H9 (cell line): ENCODE results near the gene KCNE1. TPM values are rescaled to one million over a fixed set of nuclear protein-coding genes. Genes with fewer than 3 reads are reported as not detected.

ENCODE experiments used
- DNase-seq: peaks from one replicate; pipeline ENCODE4 v3.0.0-alpha.2; 2017
- H2AFZ ChIP-seq: one replicate; pipeline ENCODE4 v1.6.1; 2013; ENCODE audit warnings: mild to moderate bottlenecking, low read length, control low read depth, moderate library complexity
- H2AK5ac ChIP-seq: 2 replicates; pipeline ENCODE4 v1.6.1; 2013; ENCODE audit warnings: low read length, control low read depth, mixed read lengths; ENCODE audit not compliant: insufficient read length
- H2BK120ac ChIP-seq: one replicate; pipeline ENCODE4 v1.6.1; 2013; ENCODE audit warnings: low read depth, mild to moderate bottlenecking, low read length, control low read depth, inconsistent platforms; ENCODE audit not compliant: poor library complexity, severe bottlenecking
- H2BK12ac ChIP-seq: 2 replicates; pipeline ENCODE4 v1.6.1; 2013; ENCODE audit warnings: low read length, control low read depth, mixed read lengths, low read depth; ENCODE audit not compliant: insufficient read length
- H2BK15ac ChIP-seq: 2 replicates; pipeline ENCODE4 v1.6.1; 2013; ENCODE audit warnings: low read depth, low read length, control low read depth
- H2BK20ac ChIP-seq: one replicate; pipeline ENCODE4 v1.6.1; 2013; ENCODE audit warnings: low read depth, mild to moderate bottlenecking, low read length, control low read depth, inconsistent platforms; ENCODE audit not compliant: poor library complexity, severe bottlenecking
- H2BK5ac ChIP-seq: 2 replicates; pipeline ENCODE4 v1.6.1; 2013; ENCODE audit warnings: low read length, control low read depth, mixed read lengths; ENCODE audit not compliant: insufficient read length
- H3K14ac ChIP-seq: 2 replicates; pipeline ENCODE4 v1.6.1; 2013; ENCODE audit warnings: low read length, control low read depth; ENCODE audit not compliant: insufficient read depth
- H3K18ac ChIP-seq: 2 replicates; pipeline ENCODE4 v1.6.1; 2013; ENCODE audit warnings: low read depth, mild to moderate bottlenecking, mixed read lengths, low read length, control low read depth; ENCODE audit not compliant: insufficient read length
- H3K23ac ChIP-seq: 2 replicates; pipeline ENCODE4 v1.6.1; 2013; ENCODE audit warnings: low read length, control low read depth, mixed read lengths, low read depth; ENCODE audit not compliant: insufficient read length
- H3K23me2 ChIP-seq: 2 replicates; pipeline ENCODE4 v1.6.1; 2013; ENCODE audit warnings: low read depth, mild to moderate bottlenecking, mixed read lengths, low read length, control low read depth; ENCODE audit not compliant: insufficient read length, poor library complexity, severe bottlenecking
- H3K27ac ChIP-seq: 2 replicates; pipeline ENCODE4 v1.5.1; 2013; ENCODE audit warnings: low read length, control low read depth, mixed read lengths, low read depth; ENCODE audit not compliant: insufficient read length
- H3K27me3 ChIP-seq: 2 replicates; pipeline ENCODE4 v1.6.1; 2013; ENCODE audit warnings: low read length, control low read depth, inconsistent platforms; ENCODE audit not compliant: insufficient read depth
- H3K4ac ChIP-seq: 2 replicates; pipeline ENCODE4 v1.6.1; 2013; ENCODE audit warnings: low read depth, mild to moderate bottlenecking, control low read depth, inconsistent platforms, low read length, moderate library complexity
- H3K4me1 ChIP-seq: 2 replicates; pipeline ENCODE4 v1.6.1; 2013; ENCODE audit warnings: low read length, control low read depth, inconsistent platforms; ENCODE audit not compliant: insufficient read depth
- H3K4me2 ChIP-seq: 2 replicates; pipeline ENCODE4 v1.6.1; 2013; ENCODE audit warnings: low read length, control low read depth, mixed read lengths; ENCODE audit not compliant: insufficient read length, insufficient read depth
- H3K56ac ChIP-seq: 2 replicates; pipeline ENCODE4 v1.6.1; 2013; ENCODE audit warnings: low read depth, mild to moderate bottlenecking, mixed read lengths, low read length, control low read depth; ENCODE audit not compliant: insufficient read length
- H3K79me1 ChIP-seq: 2 replicates; pipeline ENCODE4 v1.6.1; 2013; ENCODE audit warnings: low read depth, mild to moderate bottlenecking, moderate library complexity, low read length, control low read depth, inconsistent platforms; ENCODE audit not compliant: insufficient read depth, poor library complexity, severe bottlenecking
- H3K79me2 ChIP-seq: 2 replicates; pipeline ENCODE4 v1.6.1; 2013; ENCODE audit warnings: low read length, control low read depth, inconsistent platforms; ENCODE audit not compliant: insufficient read depth
- H3K9ac ChIP-seq: 2 replicates; pipeline ENCODE4 v1.6.1; 2013; ENCODE audit warnings: low read length, control low read depth, mixed read lengths; ENCODE audit not compliant: insufficient read length; ENCODE audit errors: extremely low read depth
- H3K9me3 ChIP-seq: one replicate; pipeline ENCODE4 v1.6.1; 2013; ENCODE audit warnings: low read depth, low read length, inconsistent platforms; ENCODE audit not compliant: control insufficient read depth
- H3T11ph ChIP-seq: one replicate; pipeline ENCODE4 v1.6.1; 2013; ENCODE audit warnings: mild to moderate bottlenecking, low read length, control low read depth, inconsistent platforms
- H4K20me1 ChIP-seq: one replicate; pipeline ENCODE4 v1.6.1; 2013; ENCODE audit not compliant: control insufficient read depth, insufficient read length, insufficient read depth
- H4K5ac ChIP-seq: 2 replicates; pipeline ENCODE4 v1.6.1; 2013; ENCODE audit warnings: low read depth, mild to moderate bottlenecking, mixed read lengths, low read length, control low read depth; ENCODE audit not compliant: insufficient read length
- H4K8ac ChIP-seq: replicated peaks from 2 replicates; pipeline ENCODE4 v1.6.1; 2013; ENCODE audit warnings: low read length, control low read depth, mixed read lengths, low read depth; ENCODE audit not compliant: insufficient read length
- H4K91ac ChIP-seq: 2 replicates; pipeline ENCODE4 v1.6.1; 2013; ENCODE audit warnings: low read depth, mild to moderate bottlenecking, moderate library complexity, mixed read lengths, low read length, control low read depth; ENCODE audit not compliant: insufficient read length
- H3K27ac Mint-ChIP-seq, 3 experiments: 2 replicates in 2 of 3; 3 replicates in 1 of 3; pipeline ENCODE4 v1.8.0; 2020 to 2021; ENCODE audit warnings: mixed read lengths in 3 of 3, mild to moderate bottlenecking in 1 of 3, moderate library complexity in 1 of 3
- H3K27me3 Mint-ChIP-seq: 2 replicates; pipeline ENCODE4 v1.8.0; 2021; ENCODE audit warnings: low read depth, mild to moderate bottlenecking, moderate library complexity, mixed read lengths
- H3K36me3 Mint-ChIP-seq, 3 experiments: 2 replicates in 2 of 3; 3 replicates in 1 of 3; pipeline ENCODE4 v1.8.0; 2020 to 2021; ENCODE audit warnings: low read depth in 3 of 3, mixed read lengths in 3 of 3; ENCODE audit not compliant: insufficient read depth in 1 of 3
- H3K4me1 Mint-ChIP-seq, 2 experiments: 2 replicates each; pipeline ENCODE4 v1.8.0; 2020; ENCODE audit warnings: mixed read lengths in 2 of 2
- H3K4me3 Mint-ChIP-seq, 2 experiments: 2 replicates in 1 of 2; 3 replicates in 1 of 2; pipeline ENCODE4 v1.8.0; 2020 to 2021; ENCODE audit warnings: mild to moderate bottlenecking in 2 of 2, mixed read lengths in 2 of 2, moderate library complexity in 1 of 2
- H3K9me3 Mint-ChIP-seq, 2 experiments: 2 replicates in 1 of 2; 3 replicates in 1 of 2; pipeline ENCODE4 v1.8.0; 2020; ENCODE audit warnings: mild to moderate bottlenecking in 2 of 2, mixed read lengths in 2 of 2, moderate library complexity in 1 of 2
- WGBS: extraction: QIAGEN DNeasy Blood & Tissue Kit; methylation state at CpG from one replicate; pipeline ENCODE4 v1.1.7; 2013; ENCODE audit warnings: missing lambda C conversion rate, low lambda C conversion rate, mixed read lengths; ENCODE audit not compliant: insufficient read length; ENCODE audit errors: extremely low coverage; 5-methylcytosine and 5-hydroxymethylcytosine counted together
- total RNA-seq: library from RNA; stranded (reverse); gene quantifications from 2 replicates; pipeline ENCODE4 v1.2.1, GENCODE V29; 2021
- TF ChIP-seq, protein P1 (sequence below): fragments of 200-600 bp; sonication (generic); conservative IDR thresholded peaks from 3 replicates; pipeline ENCODE4 v1.8.0; 2021; ENCODE audit warnings: antibody characterized with exemption, mild to moderate bottlenecking

KCNE1 gene
- total RNA-seq, 1 experiment from 2014 or later = 0.28 TPM

DNA sequence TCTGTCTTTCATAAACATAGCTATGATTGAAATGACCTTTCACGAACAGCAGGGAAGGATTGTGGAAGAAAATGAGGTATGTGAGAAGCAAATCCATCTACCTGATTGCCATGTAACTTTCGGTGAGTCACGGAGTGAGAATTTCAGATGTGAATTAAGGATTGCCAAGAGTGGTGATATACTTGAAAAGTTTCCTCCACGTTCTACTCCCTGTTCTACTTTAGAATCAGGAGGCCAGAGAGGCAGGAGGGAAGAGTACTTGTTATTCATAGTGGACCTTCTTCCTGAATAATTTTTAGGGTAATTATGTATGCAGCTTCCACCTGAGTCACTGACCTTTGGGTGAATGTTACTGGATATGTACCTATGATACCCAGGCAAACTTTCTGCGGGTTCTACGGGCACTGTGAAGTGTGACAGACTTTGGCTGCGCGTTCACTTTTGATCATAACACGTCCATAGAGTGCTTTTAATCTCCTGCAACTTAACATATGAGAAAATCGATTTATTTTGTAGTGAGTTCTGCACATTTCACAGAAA is 2.6 kb upstream of the KCNE1 start:
- H3K4me1 ChIP-seq = no peaks in the 10 kb centered on the region
- H3K9me3 Mint-ChIP-seq = no peaks in the 10 kb centered on the region
- WGBS = no CpG with 5 or more reads among the region's 10 CpGs

More for the DNA sequence above, 2.6 kb upstream of the KCNE1 start:
- H4K5ac ChIP-seq = no peak overlapping the region
- H3K4me1 Mint-ChIP-seq = peaks cover 10 to 11% of the 10 kb centered on the region in 2 experiments
- H2BK120ac ChIP-seq = no peak overlapping the region
- H3K14ac ChIP-seq = no peak overlapping the region
- no peak overlapping the region for H3K27ac ChIP-seq
- no peak overlapping the region; a peak in 1 of 5 replicates for H3K4me3 Mint-ChIP-seq
- no peak overlapping the region for H3K27ac Mint-ChIP-seq
- no peaks in the 10 kb centered on the region for H3K23me2 ChIP-seq
- H3T11ph ChIP-seq = no peak overlapping the region
- no peaks in the 10 kb centered on the region for H3K79me1 ChIP-seq
- no peak overlapping the region for H2BK12ac ChIP-seq
- H3K27me3 ChIP-seq = no peaks in the 10 kb centered on the region
- DNase-seq = no peak
- no peak overlapping the region for H2BK15ac ChIP-seq
- no peaks in the 10 kb centered on the region for H3K36me3 Mint-ChIP-seq
- no peaks in the 10 kb centered on the region for H3K79me2 ChIP-seq
- no peak overlapping the region for H3K56ac ChIP-seq
- no peak overlapping the region for H3K4ac ChIP-seq
- TF ChIP-seq, protein P1, sequence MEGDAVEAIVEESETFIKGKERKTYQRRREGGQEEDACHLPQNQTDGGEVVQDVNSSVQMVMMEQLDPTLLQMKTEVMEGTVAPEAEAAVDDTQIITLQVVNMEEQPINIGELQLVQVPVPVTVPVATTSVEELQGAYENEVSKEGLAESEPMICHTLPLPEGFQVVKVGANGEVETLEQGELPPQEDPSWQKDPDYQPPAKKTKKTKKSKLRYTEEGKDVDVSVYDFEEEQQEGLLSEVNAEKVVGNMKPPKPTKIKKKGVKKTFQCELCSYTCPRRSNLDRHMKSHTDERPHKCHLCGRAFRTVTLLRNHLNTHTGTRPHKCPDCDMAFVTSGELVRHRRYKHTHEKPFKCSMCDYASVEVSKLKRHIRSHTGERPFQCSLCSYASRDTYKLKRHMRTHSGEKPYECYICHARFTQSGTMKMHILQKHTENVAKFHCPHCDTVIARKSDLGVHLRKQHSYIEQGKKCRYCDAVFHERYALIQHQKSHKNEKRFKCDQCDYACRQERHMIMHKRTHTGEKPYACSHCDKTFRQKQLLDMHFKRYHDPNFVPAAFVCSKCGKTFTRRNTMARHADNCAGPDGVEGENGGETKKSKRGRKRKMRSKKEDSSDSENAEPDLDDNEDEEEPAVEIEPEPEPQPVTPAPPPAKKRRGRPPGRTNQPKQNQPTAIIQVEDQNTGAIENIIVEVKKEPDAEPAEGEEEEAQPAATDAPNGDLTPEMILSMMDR = no peak
- H4K8ac ChIP-seq = no peak overlapping the region
- no peak overlapping the region for H2AK5ac ChIP-seq
- H3K27me3 Mint-ChIP-seq = no peaks in the 10 kb centered on the region; the same call in 1 of the 2 replicates
- no peaks in the 10 kb centered on the region for H4K20me1 ChIP-seq
- no peak overlapping the region for H2BK20ac ChIP-seq
- H3K9ac ChIP-seq = no peak overlapping the region
- H3K18ac ChIP-seq = no peak overlapping the region
- H2AFZ ChIP-seq = no peak overlapping the region
- no peak overlapping the region for H2BK5ac ChIP-seq
- no peaks in the 10 kb centered on the region for H3K9me3 ChIP-seq
- H4K91ac ChIP-seq = no peak overlapping the region
- no peak overlapping the region for H3K23ac ChIP-seq
- H3K4me2 ChIP-seq = no peak overlapping the region
